HG03521 (cell line): ENCODE data around the gene SLCO2A1.

Source experiments
- ATAC-seq: cut with Tn5 transposase; IDR thresholded peaks from one replicate; pipeline ENCODE4 v1.9.1; 2021; ENCODE audit warnings: mild to moderate bottlenecking, moderate library complexity; ENCODE audit not compliant: unreplicated experiment

SLCO2A1 gene

DNA sequence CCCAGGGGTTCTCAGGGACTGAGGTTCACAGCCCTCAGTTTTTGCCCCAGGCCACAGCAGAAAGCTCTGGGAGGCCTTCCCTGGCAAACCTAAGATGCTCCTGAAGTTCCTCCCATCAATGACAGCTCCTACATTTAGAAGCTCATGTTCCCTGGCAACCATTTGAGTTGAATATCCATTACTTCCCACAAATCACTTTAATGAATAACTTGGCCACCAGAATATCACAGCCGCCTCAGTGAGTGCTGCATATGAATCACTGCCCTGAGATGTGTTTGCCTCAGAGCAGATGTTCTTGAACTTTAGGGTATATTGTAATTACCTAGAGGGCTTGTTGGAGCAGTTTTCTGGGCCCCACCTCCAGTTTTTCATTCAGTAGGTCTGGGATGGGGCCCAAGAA is 27.4 kb downstream of the SLCO2A1 start:
- ATAC-seq: no peak

DNA sequence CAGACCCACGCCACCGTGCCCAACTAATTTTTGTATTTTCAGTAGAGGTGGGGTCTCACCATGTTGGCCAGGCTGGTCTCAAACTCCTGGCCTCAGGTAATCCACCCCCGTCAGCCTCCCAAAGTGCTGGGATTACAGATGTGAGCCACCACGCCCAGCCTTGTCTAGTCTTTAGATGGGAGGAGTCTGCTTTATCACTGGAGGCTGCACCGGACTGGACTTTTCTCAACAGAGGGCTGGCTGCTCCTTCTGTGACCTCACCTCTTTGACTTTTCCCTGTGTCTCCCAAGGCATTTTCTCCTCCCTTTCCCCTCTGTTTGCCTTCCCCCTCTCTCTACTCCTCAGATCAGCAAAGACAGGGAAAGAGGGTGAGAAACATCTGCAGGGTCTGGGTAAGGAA is 28.5 kb downstream of the SLCO2A1 start:
- no peak for ATAC-seq

DNA sequence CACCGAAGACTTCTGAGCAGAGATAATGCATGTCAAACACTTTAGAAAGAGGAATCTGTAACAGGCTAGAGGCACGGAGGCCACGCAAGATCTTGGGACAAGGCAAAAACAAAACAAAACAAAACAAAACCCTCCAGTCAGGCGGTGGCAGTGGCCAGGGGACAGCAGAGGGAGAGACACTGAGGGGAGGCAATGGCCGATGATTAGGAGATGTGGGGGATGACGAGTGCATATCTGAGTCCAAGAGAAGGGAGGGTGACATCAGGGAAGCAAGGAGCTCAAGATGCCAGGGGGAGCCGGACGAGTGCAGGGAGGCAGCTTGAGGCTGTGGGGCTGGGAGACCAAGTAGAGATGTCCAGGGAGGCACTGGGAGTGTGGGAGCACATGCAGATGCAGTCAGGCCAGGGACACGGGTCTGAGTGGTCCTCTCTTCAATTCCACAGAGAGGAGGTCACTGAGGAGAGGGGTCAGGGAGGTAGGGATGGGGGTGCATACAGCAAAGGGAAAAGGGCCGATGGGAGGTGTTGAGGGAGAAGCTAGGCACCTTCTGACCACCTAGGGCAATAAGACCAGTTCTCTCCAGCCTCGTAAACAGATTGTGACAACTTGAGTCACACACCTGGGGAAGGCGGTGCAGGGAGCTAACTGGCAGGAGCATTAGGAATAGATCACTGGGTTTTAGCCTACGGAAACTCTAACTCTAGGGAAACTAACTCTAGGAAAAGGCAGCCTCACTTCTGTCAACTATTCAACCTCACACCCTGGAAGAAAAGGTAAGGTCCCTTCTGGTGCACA is 29.6 kb downstream of the SLCO2A1 start:
- no peak for ATAC-seq

DNA sequence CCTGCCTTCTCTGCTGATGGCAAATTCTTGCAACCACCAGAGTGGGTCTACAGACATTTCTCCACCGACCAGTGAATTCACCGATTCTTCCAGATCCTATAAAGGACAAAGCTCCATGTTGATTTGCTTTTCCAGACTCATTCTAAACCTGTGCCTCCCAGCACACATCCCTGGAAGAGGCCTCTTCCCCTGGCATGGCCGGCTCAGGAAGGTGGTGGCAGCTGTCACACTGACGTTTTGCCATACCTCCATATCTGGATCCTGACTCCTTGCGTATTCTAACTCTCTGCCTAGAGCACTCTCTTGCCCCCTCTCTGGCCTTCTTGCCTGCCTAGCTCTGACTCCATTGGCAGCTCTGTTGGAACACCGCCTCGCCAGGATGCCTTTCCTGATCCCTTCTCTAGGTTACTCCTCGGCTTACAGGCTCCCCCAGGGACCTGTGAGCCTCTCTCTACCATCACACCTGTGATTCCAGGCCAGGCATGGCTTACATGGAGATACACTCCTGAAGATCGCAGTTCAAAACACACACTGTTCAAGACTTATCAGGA is 31.0 kb downstream of the SLCO2A1 start:
- no peak for ATAC-seq

DNA sequence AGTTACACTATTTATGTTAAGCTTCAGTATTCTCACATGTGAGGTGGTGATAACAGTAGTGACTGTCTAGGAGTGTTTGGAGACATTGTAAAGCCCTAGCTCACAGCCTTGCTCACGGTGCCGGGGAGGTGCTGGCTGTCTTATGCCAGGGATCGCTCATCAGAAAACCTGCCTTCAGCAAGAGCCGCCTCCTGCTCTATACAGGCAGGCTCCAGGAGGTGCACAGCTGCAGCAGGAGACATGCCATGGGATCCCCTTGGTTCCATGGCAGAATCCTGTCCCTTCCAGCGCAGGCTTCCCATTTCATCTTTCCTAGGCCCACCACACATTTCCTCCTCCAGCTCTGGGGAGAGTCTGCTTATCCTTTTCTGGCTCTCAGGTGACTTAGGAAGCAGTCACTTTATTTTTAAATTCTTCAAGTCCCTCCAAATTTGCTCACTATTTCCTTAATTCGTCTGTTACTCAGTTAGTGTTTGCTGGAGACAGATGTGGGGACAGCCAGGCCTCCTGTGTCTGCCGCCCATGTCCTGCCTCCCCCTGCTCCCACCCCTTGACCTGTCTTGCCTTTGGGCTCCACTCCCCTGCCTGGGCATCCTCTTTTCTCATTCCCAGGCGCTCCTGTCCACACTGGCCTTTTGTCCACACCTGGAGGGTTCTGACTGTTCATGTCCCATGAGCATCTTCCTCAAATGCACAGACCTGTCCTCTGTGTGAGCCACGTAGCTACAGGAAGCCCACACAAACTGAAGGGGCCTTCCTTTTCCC is 31.7 kb downstream of the SLCO2A1 start:
- no peak for ATAC-seq

DNA sequence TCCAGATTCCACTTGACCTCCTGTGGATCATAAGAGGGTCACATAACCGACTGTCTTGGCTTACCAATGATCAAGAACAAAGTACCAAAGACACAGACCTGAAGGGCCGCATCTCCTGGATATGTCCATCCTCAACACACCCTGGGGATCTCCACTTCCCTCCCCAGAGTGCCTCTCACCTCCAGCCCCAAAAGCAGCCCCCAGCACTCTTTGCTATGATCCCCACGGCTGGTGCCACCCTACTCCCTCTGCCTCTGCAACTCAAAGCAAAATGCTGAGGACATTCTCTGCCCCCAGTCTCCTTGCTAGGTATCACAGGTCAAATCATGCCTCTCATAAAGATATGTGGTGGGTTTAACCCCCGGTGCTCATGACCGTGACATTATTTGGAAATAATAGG is 32.7 kb downstream of the SLCO2A1 start:
- no peak for ATAC-seq

DNA sequence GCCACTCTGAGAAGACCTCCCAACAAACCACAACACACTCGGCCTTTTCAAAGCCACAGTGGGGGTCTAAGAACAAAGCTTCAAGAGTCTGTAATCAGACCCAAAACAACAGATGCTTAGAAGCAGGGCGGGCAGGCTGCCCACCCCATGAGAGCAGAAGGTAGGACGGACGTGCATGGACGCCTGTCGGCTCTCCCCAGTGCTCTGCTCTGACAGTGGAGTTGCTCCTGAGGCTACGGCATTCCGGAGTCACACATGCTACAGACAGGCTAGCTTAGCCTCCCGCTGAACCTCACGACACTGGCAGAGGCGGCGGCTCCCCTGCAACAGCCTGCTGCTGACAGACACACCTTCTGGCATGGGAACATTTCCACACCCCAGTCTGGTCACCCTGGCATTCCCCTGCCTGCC is 33.5 kb downstream of the SLCO2A1 start:
- ATAC-seq: no peak

DNA sequence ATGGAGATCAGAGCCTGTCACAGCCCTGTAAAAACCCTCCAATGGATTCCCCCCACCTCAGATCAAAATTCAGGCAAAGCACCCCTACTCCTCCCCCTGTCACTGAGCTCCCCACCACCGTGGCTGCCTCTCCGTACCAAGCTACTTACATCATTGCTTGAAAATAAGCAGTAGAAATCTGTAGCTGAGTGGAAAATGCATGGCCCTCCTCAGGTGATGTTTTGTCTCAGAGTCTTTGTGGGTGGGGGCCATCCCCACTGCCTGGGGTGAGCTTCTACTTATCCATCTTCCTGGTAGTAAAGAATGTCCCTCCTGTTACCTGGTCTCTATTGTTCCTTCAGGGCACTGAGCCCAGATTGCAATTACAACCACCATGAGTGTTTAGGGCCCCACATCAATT is 34.5 kb downstream of the SLCO2A1 start:
- no peak for ATAC-seq

DNA sequence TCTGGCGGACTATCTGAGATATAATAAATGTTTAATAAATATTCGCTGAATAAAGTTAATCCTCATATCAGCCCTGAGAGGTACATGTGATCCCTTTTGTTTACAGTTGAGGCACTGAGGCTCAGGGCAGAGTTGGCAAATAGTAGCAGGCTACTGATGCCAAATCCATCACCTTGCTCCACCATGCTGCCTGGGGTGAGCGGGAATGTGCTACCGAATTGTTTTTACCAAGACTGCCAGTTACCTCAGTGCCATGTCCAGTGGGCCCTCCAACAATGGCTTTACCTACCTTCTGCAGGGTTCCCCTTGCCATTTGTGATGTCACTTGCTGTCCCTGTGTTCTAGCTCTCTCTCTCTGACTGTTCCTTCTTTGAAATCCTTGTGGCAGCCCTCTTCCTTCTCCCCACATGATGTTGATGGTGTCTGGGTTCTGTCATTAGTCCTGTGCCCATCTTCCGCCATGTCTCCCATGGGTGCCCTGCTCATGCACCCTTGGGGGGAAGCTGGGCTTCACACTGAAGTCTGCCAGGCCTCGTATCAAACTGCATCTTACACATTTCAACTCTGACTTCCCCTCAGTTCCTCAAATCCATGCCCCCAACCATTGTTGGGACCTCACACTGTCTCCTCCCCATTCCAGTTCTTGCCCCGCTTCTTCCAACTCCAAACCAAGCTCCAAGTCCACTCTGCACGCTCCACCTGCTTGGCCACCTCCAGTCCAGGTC is 35.4 kb downstream of the SLCO2A1 start:
- ATAC-seq: no peak

DNA sequence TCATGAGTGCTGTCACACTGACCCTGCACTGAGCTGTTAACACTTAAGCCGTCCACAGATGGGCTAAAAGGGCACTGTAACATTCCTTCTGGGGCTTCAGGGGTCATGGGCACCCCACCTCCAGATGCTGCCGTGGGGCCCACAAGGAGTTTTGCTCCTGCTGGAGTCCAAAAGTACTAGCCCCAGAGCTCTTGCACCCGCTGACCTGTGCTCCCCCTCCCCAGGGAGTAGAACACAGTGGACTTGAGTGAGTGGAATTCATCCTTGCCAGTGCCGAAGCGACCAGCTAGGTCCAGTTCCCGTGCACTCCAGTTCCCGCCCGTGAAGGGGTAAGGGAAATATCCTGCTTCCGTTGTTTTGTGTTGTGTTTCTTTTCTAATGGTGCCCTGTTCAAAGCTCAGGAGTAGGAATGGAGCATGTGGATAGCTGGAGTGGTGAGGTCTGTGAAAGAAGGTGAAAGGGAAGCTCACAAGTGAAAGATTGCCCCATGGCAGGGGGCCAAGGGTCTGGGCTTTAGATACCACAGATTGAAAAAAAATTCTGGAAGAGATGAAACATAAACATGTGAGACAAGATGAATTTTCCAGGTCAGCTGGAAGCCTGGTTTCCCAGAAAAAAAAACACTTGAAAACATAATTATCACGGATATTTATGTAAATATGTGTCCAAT is 36.6 kb downstream of the SLCO2A1 start:
- no peak for ATAC-seq

DNA sequence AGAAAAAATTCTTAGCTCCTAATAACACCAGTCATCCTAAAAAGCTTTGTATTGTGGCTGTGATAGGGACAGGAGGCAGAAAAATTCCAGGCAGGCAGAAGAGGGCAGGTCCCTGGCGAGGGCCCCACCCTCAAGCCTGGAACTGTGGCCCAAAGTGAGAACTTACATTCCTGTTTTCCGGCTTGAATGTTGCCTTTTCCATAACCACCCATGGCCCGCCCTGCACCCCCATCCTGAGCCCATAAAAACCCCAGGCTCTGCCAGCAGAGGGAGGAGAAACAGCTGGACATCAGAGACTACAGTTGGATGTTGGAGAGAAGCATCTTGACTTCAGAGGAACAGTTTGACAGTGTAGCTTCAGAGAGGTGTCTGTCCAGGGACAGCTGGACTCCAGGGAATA is 37.3 kb downstream of the SLCO2A1 start:
- ATAC-seq: no peak

DNA sequence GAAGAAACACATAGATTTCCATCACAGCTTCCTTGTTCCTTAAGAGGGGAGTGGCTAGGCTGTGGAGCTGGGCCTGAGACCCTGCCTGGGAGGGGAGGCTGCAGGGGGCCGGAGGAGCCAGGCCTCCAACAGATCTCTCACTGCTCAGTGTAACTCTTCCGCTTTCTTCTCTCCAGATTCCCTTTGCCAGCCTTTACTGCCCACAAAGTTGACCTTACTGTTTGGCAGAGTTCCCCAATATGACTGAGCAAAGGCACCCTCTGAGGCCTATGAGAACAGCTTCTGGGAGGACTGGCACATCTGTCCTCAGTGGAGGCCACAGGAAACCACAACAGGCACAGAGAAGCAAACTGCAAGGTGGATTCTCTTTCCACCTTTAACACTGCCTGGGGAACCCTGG is 38.1 kb downstream of the SLCO2A1 start:
- no peak for ATAC-seq

DNA sequence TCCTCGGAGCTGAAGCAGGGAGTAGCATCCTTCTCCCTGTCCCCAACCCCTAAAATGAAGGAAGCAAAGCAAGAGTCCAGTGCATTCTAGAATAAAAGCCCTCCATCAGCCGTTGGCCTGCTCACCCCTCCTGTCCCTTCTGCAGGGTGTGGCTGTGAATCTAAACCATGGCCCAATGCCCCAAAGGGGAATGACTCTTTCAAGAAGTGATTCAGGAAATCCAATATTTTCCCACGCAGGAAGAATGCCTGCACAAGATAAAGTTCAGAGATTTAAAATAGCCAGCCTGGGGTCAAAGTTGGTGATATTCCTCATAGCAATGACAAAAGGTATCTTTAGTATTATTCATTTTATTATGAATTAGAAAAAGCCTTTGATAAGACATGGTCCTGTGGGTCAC is 38.5 kb downstream of the SLCO2A1 start:
- ATAC-seq: no peak

DNA sequence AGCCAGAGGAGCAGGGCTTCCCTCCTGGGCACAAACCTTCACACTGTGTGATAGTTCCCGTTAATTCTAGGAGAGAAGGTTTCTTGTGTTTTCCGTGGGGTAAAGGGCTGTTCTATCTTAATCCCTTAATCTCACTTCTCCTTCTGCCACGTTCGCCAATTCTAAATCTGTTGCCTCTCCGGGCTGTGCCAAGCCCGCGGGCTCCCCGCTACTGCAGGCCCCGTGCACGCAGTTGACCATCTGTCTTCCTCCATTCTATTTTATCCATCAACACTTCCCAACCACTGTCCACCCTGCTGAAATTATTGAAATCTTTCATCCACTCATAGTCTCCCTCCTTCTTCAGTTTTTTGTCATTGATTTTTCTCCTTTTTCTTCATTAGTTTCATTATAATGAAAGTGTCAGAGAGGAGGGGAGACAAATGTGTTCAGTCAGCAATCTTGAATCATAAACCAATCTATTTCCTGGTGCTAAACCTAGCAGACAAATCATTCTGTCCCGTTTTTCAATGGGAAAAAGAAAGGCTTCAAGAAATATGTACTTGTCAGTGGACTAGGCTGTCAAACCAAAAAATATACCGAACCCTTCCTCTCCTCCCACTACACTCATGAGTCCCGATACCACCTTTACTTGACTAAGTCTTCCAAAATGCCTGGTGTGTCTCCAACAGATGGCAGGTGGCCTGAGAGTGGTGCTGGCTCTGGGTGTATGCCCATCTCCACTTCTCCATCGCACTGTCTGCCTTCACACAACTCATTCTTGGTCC is 39.6 kb downstream of the SLCO2A1 start:
- no peak for ATAC-seq

DNA sequence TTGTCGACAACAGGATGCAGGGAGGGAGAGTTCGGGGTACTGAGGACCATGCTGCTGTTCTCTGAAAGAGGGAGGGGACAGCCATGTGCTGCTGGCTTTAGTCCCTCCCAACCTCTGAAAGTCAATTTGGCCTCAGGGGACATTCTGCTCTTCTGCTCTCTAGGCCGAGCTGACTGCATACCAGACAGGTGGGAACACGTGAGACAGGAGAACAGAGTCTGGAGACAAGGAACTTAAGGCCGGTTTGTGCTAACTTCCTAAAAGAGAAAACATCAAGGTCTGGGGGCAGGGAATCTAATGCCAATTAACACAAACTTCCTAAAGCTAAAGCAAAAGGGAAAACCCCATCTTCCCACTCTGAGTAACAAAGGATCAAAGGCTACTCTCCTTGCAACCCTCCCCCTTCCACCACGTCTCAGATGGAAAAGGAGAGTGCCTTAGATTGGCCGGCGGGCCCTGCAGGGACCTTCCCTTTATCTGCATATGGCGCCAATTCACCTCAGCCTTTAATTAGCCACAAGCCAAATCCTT is 41.0 kb downstream of the SLCO2A1 start:
- no peak for ATAC-seq

DNA sequence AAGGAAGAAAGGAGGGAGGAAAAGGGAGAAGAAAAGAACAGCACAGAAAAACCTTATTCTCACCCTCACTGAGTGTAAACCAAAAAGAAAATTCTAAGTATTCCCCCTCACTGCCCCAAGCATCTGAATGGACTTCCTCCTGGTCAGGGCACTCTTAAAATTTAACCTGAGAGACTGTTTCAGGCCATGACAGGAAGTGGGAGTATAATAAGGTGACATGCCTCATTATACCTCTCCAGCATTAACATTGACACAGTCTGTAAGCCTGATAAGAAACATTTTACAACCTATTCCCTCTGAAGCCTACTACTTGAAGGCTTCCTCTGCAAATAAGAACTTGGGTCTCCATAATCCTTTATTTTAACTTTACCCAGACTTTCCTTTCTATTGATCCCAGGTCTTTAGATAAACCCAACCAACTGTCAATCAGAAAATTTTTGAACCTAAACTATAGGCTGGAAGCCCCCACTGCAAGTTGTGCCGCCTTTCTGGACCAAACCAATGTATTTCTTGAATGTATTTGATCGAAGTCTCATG is 41.7 kb downstream of the SLCO2A1 start:
- no peak for ATAC-seq

DNA sequence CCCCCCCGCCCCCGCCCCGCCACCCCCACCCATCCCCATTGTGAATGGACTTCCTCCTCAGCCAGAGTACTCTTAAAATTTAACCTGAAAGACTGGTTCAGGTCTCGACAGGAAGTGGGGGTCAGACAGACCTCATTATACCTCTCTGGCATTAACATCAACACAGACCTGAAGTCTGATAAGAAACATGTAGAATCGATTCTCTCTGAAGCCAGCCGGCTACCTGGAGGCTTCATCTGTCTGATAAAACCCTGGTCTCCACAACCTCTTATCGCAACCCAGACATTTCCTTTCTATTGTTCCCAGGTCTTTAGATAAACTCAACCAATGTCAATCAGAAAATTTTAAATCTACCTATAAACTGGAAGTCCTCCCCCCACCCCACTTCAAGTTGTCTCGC is 42.6 kb downstream of the SLCO2A1 start:
- no peak for ATAC-seq

DNA sequence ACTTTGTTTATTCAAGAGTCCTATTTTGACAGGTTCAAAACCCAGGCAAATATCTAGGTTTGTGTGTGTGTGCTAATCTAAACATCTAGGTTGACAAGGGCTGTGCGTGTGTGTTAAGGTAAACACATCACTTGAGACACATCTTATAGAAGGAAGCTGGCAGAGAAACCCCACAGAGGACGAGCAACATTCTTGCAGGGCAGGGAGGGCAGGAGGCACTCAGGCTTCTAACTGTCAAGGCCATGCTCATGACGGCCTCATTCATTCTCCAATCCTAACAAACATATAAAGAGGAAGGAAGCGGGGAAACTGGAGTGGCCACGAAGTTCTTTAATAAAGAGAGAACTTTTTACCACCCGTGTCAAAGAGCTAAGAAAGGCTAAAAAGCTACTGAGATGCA is 43.4 kb downstream of the SLCO2A1 start:
- no peak for ATAC-seq

DNA sequence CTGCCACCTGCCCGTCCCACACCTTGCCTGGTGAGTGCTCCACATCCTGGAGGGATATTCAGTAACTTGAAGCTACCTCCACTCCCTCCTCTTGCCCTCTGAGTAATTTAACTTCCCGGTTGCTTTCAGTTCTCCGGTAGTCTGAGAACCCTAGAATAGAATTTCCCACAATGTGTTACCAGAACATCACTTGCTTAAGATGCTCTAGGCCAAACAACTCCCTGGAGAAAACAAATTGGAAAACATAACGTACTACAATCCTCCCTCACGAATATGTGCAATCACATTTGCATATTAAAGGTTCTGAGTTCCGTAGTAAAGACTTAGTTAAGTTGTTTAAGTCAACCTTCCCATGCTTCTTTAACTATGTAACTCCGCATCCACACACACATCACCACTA is 44.8 kb downstream of the SLCO2A1 start:
- no peak for ATAC-seq
